HCT116 (cell line): ENCODE results near the gene SLC16A13. TPM values are rescaled to one million over a fixed set of nuclear protein-coding genes. Genes with fewer than 3 reads are reported as not detected.

Experiments
- ATAC-seq: fragments of 200-7000 bp; cut with Tn5 transposase; 2 replicates; pipeline ENCODE4 v1.9.1; 2020; ENCODE audit warnings: mild to moderate bottlenecking, moderate library complexity
- BruUV-seq: library from RNA; stranded (reverse); fragments of 400-500 nt; replicated peaks from 2 replicates; lab custom pipeline; 2021; lab: Mats Ljungman, UMichigan
- CTCF ChIA-PET: fragments of 300-600 bp; sonication (Branson Sonifier 250); formaldehyde crosslinking; loops from one replicate; lab custom pipeline; 2021; ENCODE audit warnings: antibody characterized with exemption; lab: Charles Lee
- POLR2A ChIA-PET: fragments of 300-600, 350-600 bp; sonication (Branson Sonifier 250); formaldehyde crosslinking; loops from one replicate; lab custom pipeline; 2021; ENCODE audit warnings: antibody characterized with exemption; lab: Charles Lee
- RAD21 ChIA-PET, 2 experiments: fragments of 300-600 bp; sonication (Branson Sonifier 250); formaldehyde crosslinking; loops; one replicate each; lab custom pipeline; 2023; ENCODE audit warnings: low total read pairs in 2 of 2; ENCODE audit not compliant: uncharacterized antibody in 2 of 2, unreplicated experiment in 2 of 2, low non-redundant PET in 1 of 2; lab: Charles Lee
- DNase-seq: peaks from one replicate; pipeline ENCODE4 v3.0.0-alpha.2; 2010; ENCODE audit warnings: low read depth, low spot score
- H2AFZ ChIP-seq: fragments of 200-600 bp; shearing (Covaris generic), sonication (generic); 2 replicates; pipeline ENCODE4 v1.6.1; 2017; ENCODE audit warnings: low read depth, mixed run types, mixed read lengths, antibody characterized with exemption, low read length; ENCODE audit not compliant: poor library complexity, severe bottlenecking
- H3K27ac ChIP-seq: 2 replicates; pipeline ENCODE4 v1.5.1; 2012; ENCODE audit warnings: low read depth, low read length
- H3K27me3 ChIP-seq: fragments of 200-600 bp; sonication (generic); 2 replicates; pipeline ENCODE4 v1.6.1; 2016; ENCODE audit warnings: mixed run types, low read length, mixed read lengths; ENCODE audit not compliant: insufficient read depth
- H3K36me3 ChIP-seq, 2 experiments: fragments of 200-500 bp in 1 of 2; fragments of 200-600 bp in 1 of 2; sonication (Bioruptor generic) in 1 of 2; sonication (generic) in 1 of 2; 2 replicates each; pipeline versions ENCODE4 v1.5.1 to v1.6.1; 2014 to 2016; ENCODE audit warnings: low read length in 2 of 2, inconsistent platforms in 1 of 2, mixed read lengths in 1 of 2, mixed run types in 1 of 2; ENCODE audit not compliant: insufficient read depth in 2 of 2, control insufficient read depth in 1 of 2
- H3K4me1 ChIP-seq, 2 experiments: fragments of 200-600 bp in 1 of 2; sonication (generic) in 1 of 2; 2 replicates each; pipeline versions ENCODE4 v1.5.1 to v1.6.1; 2012 to 2017; ENCODE audit warnings: low read length in 2 of 2, inconsistent platforms in 1 of 2, mild to moderate bottlenecking in 1 of 2, mixed read lengths in 1 of 2, mixed run types in 1 of 2, moderate library complexity in 1 of 2; ENCODE audit not compliant: insufficient read depth in 2 of 2, control insufficient read depth in 1 of 2
- H3K4me2 ChIP-seq: fragments of 200-600 bp; sonication (generic); 2 replicates; pipeline ENCODE4 v1.6.1; 2017; ENCODE audit warnings: mixed run types, low read length, mixed read lengths
- H3K4me3 ChIP-seq, 2 experiments: fragments of 200-600 bp in 1 of 2; sonication (generic) in 1 of 2; replicated peaks in 1 of 2; 2 replicates each; pipeline ENCODE4 v1.5.1; 2011 to 2016; ENCODE audit warnings: low read length in 2 of 2, control low read depth in 1 of 2, low read depth in 1 of 2, mild to moderate bottlenecking in 1 of 2, mixed read lengths in 1 of 2, mixed run types in 1 of 2
- H3K79me2 ChIP-seq: fragments of 200-600 bp; sonication (generic); 2 replicates; pipeline ENCODE4 v1.6.1; 2017; ENCODE audit warnings: mild to moderate bottlenecking, mixed run types, low read length, moderate library complexity, mixed read lengths; ENCODE audit not compliant: insufficient read depth
- H3K9ac ChIP-seq: fragments of 200-600 bp; sonication (generic); 2 replicates; pipeline ENCODE4 v1.6.1; 2016; ENCODE audit warnings: low read length, mixed read lengths
- H3K9me2 ChIP-seq: fragments of 200-600 bp; sonication (generic), shearing (Covaris generic); 2 replicates; pipeline ENCODE4 v1.6.1; 2017; ENCODE audit warnings: mixed run types, mild to moderate bottlenecking, moderate library complexity; ENCODE audit not compliant: insufficient read depth
- H3K9me3 ChIP-seq, 2 experiments: fragments of 200-500 bp in 1 of 2; fragments of 200-600 bp in 1 of 2; sonication (Bioruptor generic) in 1 of 2; sonication (generic) in 1 of 2; 2 replicates each; pipeline ENCODE4 v1.6.1; 2014 to 2017; ENCODE audit warnings: low read length in 2 of 2, mixed read lengths in 2 of 2, inconsistent platforms in 1 of 2, low read depth in 1 of 2, mild to moderate bottlenecking in 1 of 2, mixed run types in 1 of 2, moderate library complexity in 1 of 2; ENCODE audit not compliant: control insufficient read depth in 1 of 2, insufficient read depth in 1 of 2
- H4K20me1 ChIP-seq: fragments of 200-600 bp; sonication (generic), shearing (Covaris generic); 2 replicates; pipeline ENCODE4 v1.6.1; 2017; ENCODE audit warnings: mixed run types, mild to moderate bottlenecking, moderate library complexity; ENCODE audit not compliant: insufficient read depth
- CEBPB ChIP-seq: IDR thresholded peaks from 2 replicates; pipeline ENCODE4 v1.6.1; 2012; ENCODE audit warnings: low read depth
- CTCF ChIP-seq, 3 experiments: fragments of 200-600 bp in 1 of 3; sonication (generic) in 1 of 3; IDR thresholded peaks in 2 of 3; conservative IDR thresholded peaks in 1 of 3; 2 replicates each; pipeline ENCODE4 v1.5.1; 2012 to 2017; ENCODE audit warnings: low read depth in 2 of 3, low read length in 2 of 3, antibody characterized with exemption in 1 of 3, borderline replicate concordance in 1 of 3, control low read depth in 1 of 3, mild to moderate bottlenecking in 1 of 3, mixed read lengths in 1 of 3, mixed run types in 1 of 3, moderate library complexity in 1 of 3; ENCODE audit not compliant: insufficient read depth in 1 of 3
- EGR1 ChIP-seq: IDR thresholded peaks from 2 replicates; pipeline ENCODE4 v1.6.1; 2012; ENCODE audit warnings: low read depth
- EZH2 ChIP-seq: fragments of 200-600 bp; sonication (generic); IDR thresholded peaks from 2 replicates; pipeline ENCODE4 v1.6.1; 2017; ENCODE audit warnings: antibody characterized with exemption, mixed run types
- EZH2phosphoT487 ChIP-seq: fragments of 200-600 bp; IDR thresholded peaks from 2 replicates; pipeline ENCODE4 v1.6.1; 2018; ENCODE audit warnings: antibody characterized with exemption, borderline replicate concordance
- MAX ChIP-seq: IDR thresholded peaks from 2 replicates; pipeline ENCODE4 v1.6.1; 2012
- POLR2A ChIP-seq: IDR thresholded peaks from 2 replicates; pipeline ENCODE4 v1.7.0; 2011; ENCODE audit warnings: borderline replicate concordance; ENCODE audit not compliant: insufficient read depth, insufficient read length; ENCODE audit errors: extremely low read depth
- REST ChIP-seq: IDR thresholded peaks from 2 replicates; pipeline ENCODE4 v1.6.1; 2012; ENCODE audit warnings: low read depth
- SP1 ChIP-seq: IDR thresholded peaks from 2 replicates; pipeline ENCODE4 v1.6.1; 2012; ENCODE audit warnings: low read depth
- intact Hi-C: fragments of 100-400 bp; cut with micrococcal nuclease; formaldehyde crosslinking; loops from 2 replicates; pipeline ENCODE4 v1.10.0; 2022
- total RNA-seq: library from RNA; stranded (reverse); gene quantifications from one replicate; pipeline ENCODE4 v1.2.1, GENCODE V29; 2021; ENCODE audit not compliant: unreplicated experiment

Gene SLC16A13
- total RNA-seq, 1 experiment from 2014 or later, result 6.8 TPM

GRCh38 chr17:7041607-7042500 lies 6.0 kb downstream of the SLC16A13 start:
- Histone ChIP-seq H3K9me2 (no peaks in the 10 kb centered on the region), H3K9ac (no peak overlapping the region), H3K4me1 (peaks cover 12 to 17% of the 10 kb centered on the region in 2 experiments), H3K36me3 (no peaks in the 10 kb centered on the region), H3K4me2 (no peak overlapping the region), H3K4me3 (no peak overlapping the region), H2AFZ (no peak overlapping the region), H4K20me1 (no peaks in the 10 kb centered on the region), H3K9me3 (no peaks in the 10 kb centered on the region), H3K27me3 (no peaks in the 10 kb centered on the region), H3K27ac (no peak overlapping the region), H3K79me2 (no peaks in the 10 kb centered on the region)
- ChIA-PET CTCF (no interaction called here), RAD21 (no interaction called here), POLR2A (no interaction called here)
- no TSS peak for BruUV-seq
- intact Hi-C loops, result no loop called here
- ATAC-seq (no peak), DNase-seq (no peak)
- TF ChIP-seq SP1, result no peak
- no peak for TF ChIP-seq EZH2
- TF ChIP-seq CTCF (IDR thresholded peaks at IDR 0.05 in 2 of 3, conservative IDR thresholded peaks at IDR 0.05 in 1 of 3; ENCODE audit: borderline replicate concordance in 1 of 3, insufficient read depth in 1 of 3, low read depth in 2 of 3, low read length in 2 of 3), result no peak
- no peak for TF ChIP-seq CEBPB
- no peak for TF ChIP-seq POLR2A
- no peak for TF ChIP-seq REST
- TF ChIP-seq EGR1, result no peak
- no peak for TF ChIP-seq MAX
- no peak for TF ChIP-seq EZH2phosphoT487
- TF ChIP-seq, all 23 proteins: peak for 0
